IMR-90 (cell line): Measurements from ENCODE around the gene AAK1. TPM values are rescaled to one million over a fixed set of nuclear protein-coding genes. Genes with fewer than 3 reads are reported as not detected.

Experiments used
- ATAC-seq: fragments of 200-7000 bp; cut with Tn5 transposase; 2 replicates; pipeline ENCODE4 v1.9.1; 2020; ENCODE audit warnings: low read depth, mild to moderate bottlenecking, moderate library complexity
- BruUV-seq: library from RNA; stranded (reverse); fragments of 400-500 nt; replicated peaks from 2 replicates; lab custom pipeline; 2021; lab: Mats Ljungman, UMichigan
- CTCF ChIA-PET: fragments of 300-600 bp; formaldehyde crosslinking; extraction: SDS; loops from one replicate; lab custom pipeline; 2021; ENCODE audit warnings: antibody characterized with exemption; lab: Yijun Ruan, JAX
- POLR2A ChIA-PET: fragments of 300-600 bp; sonication (Branson Sonifier 250); formaldehyde crosslinking; loops from one replicate; lab custom pipeline; 2022; ENCODE audit warnings: antibody characterized with exemption; ENCODE audit not compliant: unreplicated experiment; lab: Charles Lee
- DNase-seq: peaks from one replicate; pipeline ENCODE4 v3.0.0; 2013
- H2AFZ ChIP-seq: replicated peaks from 2 replicates; pipeline ENCODE3; 2013; ENCODE audit warnings: low read length, mild to moderate bottlenecking; ENCODE audit not compliant: poor library complexity
- H2AK5ac ChIP-seq: 2 replicates; pipeline ENCODE4 v1.6.1; 2013; ENCODE audit warnings: low read depth, low read length, inconsistent platforms
- H2AK9ac ChIP-seq: replicated peaks from 2 replicates; pipeline ENCODE3; 2013; ENCODE audit warnings: mild to moderate bottlenecking, low read depth, low read length, moderate library complexity; ENCODE audit not compliant: poor library complexity
- H2BK120ac ChIP-seq: 2 replicates; pipeline ENCODE4 v1.6.1; 2013; ENCODE audit warnings: low read depth, low read length, inconsistent platforms
- H2BK15ac ChIP-seq: 3 replicates; pipeline ENCODE4 v1.6.1; 2013; ENCODE audit warnings: low read depth, low read length, inconsistent platforms
- H2BK20ac ChIP-seq: 2 replicates; pipeline ENCODE4 v1.6.1; 2013; ENCODE audit warnings: low read depth, mild to moderate bottlenecking, inconsistent platforms, low read length, moderate library complexity
- H2BK5ac ChIP-seq: 2 replicates; pipeline ENCODE4 v1.6.1; 2013; ENCODE audit warnings: mild to moderate bottlenecking, low read depth, low read length, inconsistent platforms; ENCODE audit not compliant: poor library complexity, severe bottlenecking
- H3K14ac ChIP-seq: replicated peaks from 2 replicates; pipeline ENCODE4 v1.6.1; 2013; ENCODE audit warnings: low read depth, low read length, inconsistent platforms
- H3K18ac ChIP-seq: 2 replicates; pipeline ENCODE4 v1.6.1; 2013; ENCODE audit warnings: low read depth, low read length, control low read depth
- H3K23ac ChIP-seq: 2 replicates; pipeline ENCODE4 v1.6.1; 2013; ENCODE audit warnings: low read depth, low read length, inconsistent platforms
- H3K27ac ChIP-seq: 2 replicates; pipeline ENCODE4 v1.5.1; 2013; ENCODE audit warnings: mild to moderate bottlenecking, control low read depth, low read length; ENCODE audit not compliant: insufficient read depth
- H3K27me3 ChIP-seq: 2 replicates; pipeline ENCODE4 v1.6.1; 2013; ENCODE audit warnings: low read length; ENCODE audit not compliant: control insufficient read depth, insufficient read depth
- H3K36me3 ChIP-seq: 2 replicates; pipeline ENCODE4 v1.6.1; 2013; ENCODE audit warnings: low read length, mixed read lengths; ENCODE audit not compliant: control insufficient read depth, insufficient read depth
- H3K4ac ChIP-seq: 2 replicates; pipeline ENCODE4 v1.6.1; 2013; ENCODE audit warnings: low read depth, low read length, inconsistent platforms
- H3K4me1 ChIP-seq: 2 replicates; pipeline ENCODE4 v1.6.1; 2013; ENCODE audit warnings: low read length, mixed read lengths; ENCODE audit not compliant: control insufficient read depth, insufficient read depth
- H3K4me2 ChIP-seq: 2 replicates; pipeline ENCODE4 v1.6.1; 2013; ENCODE audit warnings: low read depth, mild to moderate bottlenecking, control low read depth, low read length, moderate library complexity
- H3K4me3 ChIP-seq: 2 replicates; pipeline ENCODE4 v1.5.1; 2013; ENCODE audit warnings: low read depth, mild to moderate bottlenecking, control low read depth, low read length, moderate library complexity; ENCODE audit not compliant: insufficient read depth
- H3K56ac ChIP-seq: 2 replicates; pipeline ENCODE4 v1.6.1; 2013; ENCODE audit warnings: low read length, inconsistent platforms; ENCODE audit not compliant: insufficient read depth; ENCODE audit errors: extremely low read depth
- H3K79me1 ChIP-seq, 2 experiments: 2 replicates each; pipeline ENCODE4 v1.6.1; 2013; ENCODE audit warnings: low read length in 2 of 2, inconsistent platforms in 1 of 2, low read depth in 1 of 2
- H3K9ac ChIP-seq: 2 replicates; pipeline ENCODE4 v1.6.1; 2013; ENCODE audit warnings: low read depth, low read length, control low read depth
- H3K9me1 ChIP-seq: 2 replicates; pipeline ENCODE4 v1.6.1; 2013; ENCODE audit warnings: low read length, inconsistent platforms; ENCODE audit not compliant: insufficient read depth
- H3K9me3 ChIP-seq: 2 replicates; pipeline ENCODE4 v1.6.1; 2013; ENCODE audit warnings: low read length; ENCODE audit not compliant: control insufficient read depth, insufficient read depth
- H4K20me1 ChIP-seq: 2 replicates; pipeline ENCODE4 v1.6.1; 2013; ENCODE audit warnings: low read length, inconsistent platforms; ENCODE audit not compliant: insufficient read depth
- H4K5ac ChIP-seq: 2 replicates; pipeline ENCODE4 v1.6.1; 2013; ENCODE audit warnings: mild to moderate bottlenecking, low read depth, low read length, control low read depth
- H4K8ac ChIP-seq, 2 experiments: 2 replicates each; pipeline ENCODE4 v1.6.1; 2013; ENCODE audit warnings: low read depth in 2 of 2, low read length in 2 of 2, control low read depth in 1 of 2, inconsistent platforms in 1 of 2
- H4K91ac ChIP-seq: 2 replicates; pipeline ENCODE4 v1.6.1; 2013; ENCODE audit warnings: low read depth, low read length, inconsistent platforms; ENCODE audit not compliant: insufficient read depth
- CEBPB ChIP-seq: IDR thresholded peaks from 2 replicates; pipeline ENCODE4 v1.6.1; 2012; ENCODE audit warnings: low read depth, low read length, improper control_type of control experiment
- CHD1 ChIP-seq: IDR thresholded peaks from 2 replicates; pipeline ENCODE4 v1.6.1; 2012; ENCODE audit warnings: low read depth, low read length, improper control_type of control experiment
- FOS ChIP-seq: fragments of 150-350 bp; IDR thresholded peaks from 2 replicates; pipeline ENCODE4 v1.6.1; 2016; ENCODE audit warnings: low read depth, low read length
- MAFK ChIP-seq: IDR thresholded peaks from 2 replicates; pipeline ENCODE4 v1.6.1; 2012; ENCODE audit warnings: low read depth, low read length, improper control_type of control experiment
- MAZ ChIP-seq: IDR thresholded peaks from 2 replicates; pipeline ENCODE4 v1.6.1; 2012; ENCODE audit warnings: low read depth, mild to moderate bottlenecking, low read length, improper control_type of control experiment, moderate library complexity, borderline replicate concordance
- NFE2L2 ChIP-seq: fragments of 150-350 bp; IDR thresholded peaks from 2 replicates; pipeline ENCODE4 v1.6.1; 2016; ENCODE audit warnings: low read depth, mild to moderate bottlenecking, low read length
- POLR2A ChIP-seq: IDR thresholded peaks from 2 replicates; pipeline ENCODE4 v1.6.1; 2012; ENCODE audit warnings: mild to moderate bottlenecking, low read depth, low read length
- RAD21 ChIP-seq: IDR thresholded peaks from 2 replicates; pipeline ENCODE4 v1.6.1; 2012; ENCODE audit warnings: low read length, improper control_type of control experiment
- WGBS, 2 experiments: methylation state at CpG; one replicate each; pipeline versions ENCODE4 v1.1.5 to v1.1.7; 2013; ENCODE audit warnings: missing lambda C conversion rate in 2 of 2; ENCODE audit not compliant: insufficient read length in 1 of 2; ENCODE audit errors: extremely low coverage in 2 of 2; 5-methylcytosine and 5-hydroxymethylcytosine counted together
- dilution Hi-C: fragments of 300-500 bp; cut with HindIII; formaldehyde crosslinking; loops from one replicate; pipeline ENCODE4 v1.14.3; 2018; ENCODE audit warnings: low sequenced_read_pairs; ENCODE audit not compliant: unreplicated experiment
- in situ Hi-C: fragments of 300-500 bp; cut with MboI; formaldehyde crosslinking; loops from 3 replicates; pipeline ENCODE4 v1.14.3; 2019; ENCODE audit warnings: low sequenced_read_pairs, inconsistent platforms, mixed read lengths
- intact Hi-C: fragments of 100-400 bp; cut with micrococcal nuclease; formaldehyde crosslinking; loops from 2 replicates; pipeline ENCODE4 v1.10.0; 2022
- polyA plus RNA-seq, 3 experiments: library from polyadenylated mRNA; depleted of rRNA; stranded (reverse); fragments of >200 nt; gene quantifications; 2 replicates each; pipeline ENCODE4 v1.2.3, GENCODE V29; 2012; ENCODE audit warnings: low replicate concordance in 1 of 3
- total RNA-seq: library from RNA; depleted of rRNA; stranded (reverse); fragments of >200 nt; gene quantifications from 2 replicates; pipeline ENCODE4 v1.2.3, GENCODE V29; 2012
- TF ChIP-seq, protein P1 (sequence below): conservative IDR thresholded peaks from 2 replicates; pipeline ENCODE4 v1.5.1; 2012; ENCODE audit warnings: mild to moderate bottlenecking, low read depth, low read length, improper control_type of control experiment
- TF ChIP-seq, protein P2 (sequence below): fragments of 150-350 bp; IDR thresholded peaks from 2 replicates; pipeline ENCODE4 v1.6.1; 2017; ENCODE audit warnings: mild to moderate bottlenecking, antibody characterized with exemption, low read length, low read depth

The AAK1 gene
- total and polyA plus RNA-seq, 2 of the 4 experiments (the other 2 are of a cell fraction) = 21.9 to 26.5 TPM

DNA sequence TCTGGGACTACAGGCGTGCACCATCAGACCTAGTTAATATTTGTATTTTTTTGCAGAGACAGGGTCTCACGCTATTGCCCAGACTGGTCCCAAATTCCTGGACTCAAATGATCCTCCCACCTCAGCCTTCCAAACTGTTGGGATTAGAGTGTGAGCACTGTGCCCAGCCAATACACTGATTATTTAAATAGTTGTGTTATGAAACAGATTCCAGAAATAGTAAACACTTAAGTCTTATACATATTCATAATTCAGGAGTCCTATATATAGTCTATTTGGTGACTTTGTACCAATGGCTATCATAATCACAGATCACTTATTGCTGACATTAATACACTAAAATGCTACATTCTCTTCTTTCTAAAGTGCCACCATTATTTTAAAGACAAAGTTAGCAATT, 219.1 kb downstream of the AAK1 start:
- Histone ChIP-seq H3K23ac (no peak overlapping the region), H3K9ac (no peak overlapping the region), H2BK20ac (no peak overlapping the region), H3K4me1 (peaks cover 2% of the 10 kb centered on the region; the same call in 1 of the 2 replicates), H3K27ac (no peak overlapping the region), H2BK120ac (no peak overlapping the region), H3K14ac (no peak overlapping the region), H3K79me1 (peaks cover 6 to 10% of the 10 kb centered on the region in 2 experiments; a peak in 2 of 4 replicates), H2AFZ (no peak overlapping the region), H2AK9ac (no peak overlapping the region), H3K18ac (no peak overlapping the region), H3K27me3 (no peaks in the 10 kb centered on the region), H3K4me2 (no peak overlapping the region), H3K9me3 (no peaks in the 10 kb centered on the region), H4K91ac (no peak overlapping the region), H4K20me1 (no peaks in the 10 kb centered on the region), H4K8ac (no peak overlapping the region), H2AK5ac (no peak overlapping the region), H3K56ac (no peak overlapping the region), H2BK5ac (no peak overlapping the region), H3K9me1 (no peaks in the 10 kb centered on the region; the same call in 1 of the 2 replicates), H2BK15ac (no peak overlapping the region), H4K5ac (no peak overlapping the region), H3K36me3 (peaks cover 32% of the 10 kb centered on the region), H3K4me3 (no peak overlapping the region), H3K4ac (no peak overlapping the region)
- no TSS peak for BruUV-seq
- dilution Hi-C loops = no loop called here
- ChIA-PET POLR2A (no interaction called here), CTCF (no interaction called here)
- DNase-seq (no peak), ATAC-seq (no peak)
- no peak for TF ChIP-seq RAD21
- no peak for TF ChIP-seq CEBPB
- TF ChIP-seq, protein P1, sequence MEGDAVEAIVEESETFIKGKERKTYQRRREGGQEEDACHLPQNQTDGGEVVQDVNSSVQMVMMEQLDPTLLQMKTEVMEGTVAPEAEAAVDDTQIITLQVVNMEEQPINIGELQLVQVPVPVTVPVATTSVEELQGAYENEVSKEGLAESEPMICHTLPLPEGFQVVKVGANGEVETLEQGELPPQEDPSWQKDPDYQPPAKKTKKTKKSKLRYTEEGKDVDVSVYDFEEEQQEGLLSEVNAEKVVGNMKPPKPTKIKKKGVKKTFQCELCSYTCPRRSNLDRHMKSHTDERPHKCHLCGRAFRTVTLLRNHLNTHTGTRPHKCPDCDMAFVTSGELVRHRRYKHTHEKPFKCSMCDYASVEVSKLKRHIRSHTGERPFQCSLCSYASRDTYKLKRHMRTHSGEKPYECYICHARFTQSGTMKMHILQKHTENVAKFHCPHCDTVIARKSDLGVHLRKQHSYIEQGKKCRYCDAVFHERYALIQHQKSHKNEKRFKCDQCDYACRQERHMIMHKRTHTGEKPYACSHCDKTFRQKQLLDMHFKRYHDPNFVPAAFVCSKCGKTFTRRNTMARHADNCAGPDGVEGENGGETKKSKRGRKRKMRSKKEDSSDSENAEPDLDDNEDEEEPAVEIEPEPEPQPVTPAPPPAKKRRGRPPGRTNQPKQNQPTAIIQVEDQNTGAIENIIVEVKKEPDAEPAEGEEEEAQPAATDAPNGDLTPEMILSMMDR = no peak
- no peak for TF ChIP-seq CHD1
- TF ChIP-seq MAFK = no peak
- TF ChIP-seq FOS = no peak
- no peak for TF ChIP-seq MAZ
- TF ChIP-seq POLR2A = no peak
- TF ChIP-seq, protein P2, sequence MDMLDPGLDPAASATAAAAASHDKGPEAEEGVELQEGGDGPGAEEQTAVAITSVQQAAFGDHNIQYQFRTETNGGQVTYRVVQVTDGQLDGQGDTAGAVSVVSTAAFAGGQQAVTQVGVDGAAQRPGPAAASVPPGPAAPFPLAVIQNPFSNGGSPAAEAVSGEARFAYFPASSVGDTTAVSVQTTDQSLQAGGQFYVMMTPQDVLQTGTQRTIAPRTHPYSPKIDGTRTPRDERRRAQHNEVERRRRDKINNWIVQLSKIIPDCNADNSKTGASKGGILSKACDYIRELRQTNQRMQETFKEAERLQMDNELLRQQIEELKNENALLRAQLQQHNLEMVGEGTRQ = no peak
- TF ChIP-seq NFE2L2 = no peak
- no CpG with 5 or more reads among the region's 2 CpGs for WGBS, 2 experiments
- intact Hi-C loops = no loop called here
- in situ Hi-C loops = no loop called here
